ENCODE measurements around the gene C1QL2. TPM values are rescaled to one million over a fixed set of nuclear protein-coding genes. Genes with fewer than 3 reads are reported as not detected.

The C1QL2 gene
- total RNA-seq, 1 donor from 2014 or later, result 1.1 TPM

- H3K4me1 Mint-ChIP-seq (ENCODE audit: unreplicated experiment), result no peaks in the 10 kb centered on the region
- H3K9me3 Mint-ChIP-seq, result no peaks in the 10 kb centered on the region
- peaks cover 68% of the 10 kb centered on the region for H3K27me3 Mint-ChIP-seq
Measured at GRCh38 chr2:119136872-119137271, 21.7 kb downstream of the C1QL2 start.

DNA sequence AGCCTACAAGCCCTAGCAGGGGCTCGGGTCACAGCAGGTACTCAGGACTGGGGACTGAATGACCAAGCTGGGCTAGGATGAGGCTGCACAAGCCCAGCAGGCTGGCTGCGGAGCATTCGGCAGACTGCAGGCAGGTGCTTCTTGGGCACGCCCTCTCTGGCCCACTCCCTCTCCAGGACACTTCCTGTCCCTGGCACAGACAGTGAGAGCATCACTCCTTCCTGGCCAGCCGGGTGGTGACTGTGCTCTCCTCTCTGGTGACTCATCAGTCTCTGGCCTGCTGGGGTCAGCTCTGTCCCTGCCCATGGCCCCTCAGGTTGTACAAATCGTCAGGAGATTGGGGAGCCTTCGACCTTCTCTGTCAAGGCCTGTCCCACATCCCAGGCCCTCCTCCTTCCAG, 22.5 kb downstream of the C1QL2 start:
- no peak overlapping the region for H3K27ac Mint-ChIP-seq
- TF ChIP-seq, protein P1, sequence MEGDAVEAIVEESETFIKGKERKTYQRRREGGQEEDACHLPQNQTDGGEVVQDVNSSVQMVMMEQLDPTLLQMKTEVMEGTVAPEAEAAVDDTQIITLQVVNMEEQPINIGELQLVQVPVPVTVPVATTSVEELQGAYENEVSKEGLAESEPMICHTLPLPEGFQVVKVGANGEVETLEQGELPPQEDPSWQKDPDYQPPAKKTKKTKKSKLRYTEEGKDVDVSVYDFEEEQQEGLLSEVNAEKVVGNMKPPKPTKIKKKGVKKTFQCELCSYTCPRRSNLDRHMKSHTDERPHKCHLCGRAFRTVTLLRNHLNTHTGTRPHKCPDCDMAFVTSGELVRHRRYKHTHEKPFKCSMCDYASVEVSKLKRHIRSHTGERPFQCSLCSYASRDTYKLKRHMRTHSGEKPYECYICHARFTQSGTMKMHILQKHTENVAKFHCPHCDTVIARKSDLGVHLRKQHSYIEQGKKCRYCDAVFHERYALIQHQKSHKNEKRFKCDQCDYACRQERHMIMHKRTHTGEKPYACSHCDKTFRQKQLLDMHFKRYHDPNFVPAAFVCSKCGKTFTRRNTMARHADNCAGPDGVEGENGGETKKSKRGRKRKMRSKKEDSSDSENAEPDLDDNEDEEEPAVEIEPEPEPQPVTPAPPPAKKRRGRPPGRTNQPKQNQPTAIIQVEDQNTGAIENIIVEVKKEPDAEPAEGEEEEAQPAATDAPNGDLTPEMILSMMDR (conservative IDR thresholded peaks at IDR 0.05), result no peak
- DNase-seq (ENCODE audit: extremely low spot score, unreplicated experiment), result no peak
- no peaks in the 10 kb centered on the region for H3K4me1 Mint-ChIP-seq (ENCODE audit: unreplicated experiment)
- no peaks in the 10 kb centered on the region for H3K36me3 Mint-ChIP-seq
- no peaks in the 10 kb centered on the region for H3K9me3 Mint-ChIP-seq
- no peak overlapping the region for H3K4me3 Mint-ChIP-seq
- peaks cover 69% of the 10 kb centered on the region for H3K27me3 Mint-ChIP-seq

More at GRCh38 chr2:119136872-119137271, 21.7 kb downstream of the C1QL2 start:
- TF ChIP-seq, protein P1 (conservative IDR thresholded peaks at IDR 0.05), result no peak
- Mint-ChIP-seq H3K27ac (no peak overlapping the region), H3K36me3 (no peaks in the 10 kb centered on the region), H3K4me3 (no peak overlapping the region)
- no peak for DNase-seq (ENCODE audit: extremely low spot score, unreplicated experiment)

- no peak for DNase-seq (ENCODE audit: extremely low spot score, unreplicated experiment)
- TF ChIP-seq, protein P1 (conservative IDR thresholded peaks at IDR 0.05), result no peak
- peaks cover 68% of the 10 kb centered on the region for H3K27me3 Mint-ChIP-seq
- H3K4me3 Mint-ChIP-seq, result no peak overlapping the region
- no peaks in the 10 kb centered on the region for H3K36me3 Mint-ChIP-seq
- no peaks in the 10 kb centered on the region for H3K4me1 Mint-ChIP-seq (ENCODE audit: unreplicated experiment)
- no peaks in the 10 kb centered on the region for H3K9me3 Mint-ChIP-seq
- no peak overlapping the region for H3K27ac Mint-ChIP-seq
Measured at GRCh38 chr2:119134775-119135174, 23.8 kb downstream of the C1QL2 start.

DNA sequence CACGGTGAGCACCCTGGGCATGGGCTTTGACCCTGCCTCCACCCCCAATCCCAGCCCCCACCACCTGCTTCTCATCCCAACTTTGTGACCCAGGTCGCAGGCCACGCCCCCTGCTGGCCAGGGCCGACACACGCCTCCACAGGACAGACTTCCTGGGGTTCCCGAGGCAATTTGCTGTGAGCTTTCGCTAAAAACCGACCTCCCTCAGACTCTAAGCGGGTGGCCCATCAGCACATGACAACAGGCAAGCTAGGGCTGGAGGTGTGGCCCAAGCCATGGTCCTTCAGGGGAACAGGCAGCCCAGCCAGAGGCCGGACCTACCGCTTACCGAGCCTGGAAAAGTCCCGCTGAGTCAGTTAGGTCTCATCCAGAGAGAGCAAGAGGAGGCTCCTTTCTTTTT, 31.9 kb downstream of the C1QL2 start:
- Mint-ChIP-seq H3K4me1 (ENCODE audit: unreplicated experiment) (no peaks in the 10 kb centered on the region), H3K4me3 (no peak overlapping the region), H3K27me3 (peaks cover 62% of the 10 kb centered on the region), H3K36me3 (no peaks in the 10 kb centered on the region), H3K9me3 (no peaks in the 10 kb centered on the region), H3K27ac (no peak overlapping the region)
- DNase-seq (ENCODE audit: extremely low spot score, unreplicated experiment), result no peak
- TF ChIP-seq, protein P1 (conservative IDR thresholded peaks at IDR 0.05), result peak; percentile 68

GRCh38 chr2:119123389-119123788, 35.2 kb downstream of the C1QL2 start:
- Mint-ChIP-seq H3K4me1 (ENCODE audit: unreplicated experiment) (no peaks in the 10 kb centered on the region), H3K27me3 (peaks cover 66% of the 10 kb centered on the region), H3K36me3 (no peaks in the 10 kb centered on the region), H3K4me3 (no peak overlapping the region), H3K27ac (no peak overlapping the region), H3K9me3 (no peaks in the 10 kb centered on the region)
- TF ChIP-seq, protein P1 (conservative IDR thresholded peaks at IDR 0.05), result no peak
- DNase-seq (ENCODE audit: extremely low spot score, unreplicated experiment), result no peak

GRCh38 chr2:119122663-119123062, 35.9 kb downstream of the C1QL2 start:
- DNase-seq (ENCODE audit: extremely low spot score, unreplicated experiment), result no peak
- TF ChIP-seq, protein P1 (conservative IDR thresholded peaks at IDR 0.05), result no peak
- Mint-ChIP-seq H3K4me3 (no peak overlapping the region), H3K27ac (no peak overlapping the region), H3K4me1 (ENCODE audit: unreplicated experiment) (no peaks in the 10 kb centered on the region), H3K36me3 (no peaks in the 10 kb centered on the region), H3K9me3 (no peaks in the 10 kb centered on the region), H3K27me3 (peaks cover 73% of the 10 kb centered on the region)
